ENCODE measurements around the gene HOXC9. TPM values are rescaled to one million over a fixed set of nuclear protein-coding genes. Genes with fewer than 3 reads are reported as not detected.

The HOXC9 gene
- total RNA-seq, 4 donors from 2014 or later = 0.28 to 2.0 (median 0.44) TPM; not detected in 1

GRCh38 chr12:53958128-53958527 is 41.8 kb upstream of the HOXC9 start:
- DNase-seq (ENCODE audit: low spot score) (no peak), ATAC-seq (ENCODE audit: low FRiP score) (no peak)
- no peak for TF ChIP-seq CTCF (IDR thresholded peaks at IDR 0.05)

- no peak for TF ChIP-seq CTCF (IDR thresholded peaks at IDR 0.05)
- DNase-seq (ENCODE audit: low spot score) (no peak), ATAC-seq (ENCODE audit: low FRiP score) (no peak)
These were observed 40.6 kb upstream of the HOXC9 start for GRCh38 chr12:53959314-53959713.

GRCh38 chr12:53960187-53961024 is 39.6 kb upstream of the HOXC9 start:
- no peak for TF ChIP-seq CTCF (IDR thresholded peaks at IDR 0.05)
- DNase-seq (ENCODE audit: low spot score) = no peak
- no peak for ATAC-seq (ENCODE audit: low FRiP score)

- no peak for TF ChIP-seq CTCF (IDR thresholded peaks at IDR 0.05)
- DNase-seq (ENCODE audit: low spot score) (no peak), ATAC-seq (ENCODE audit: low FRiP score) (no peak)
These were observed 38.8 kb upstream of the HOXC9 start for GRCh38 chr12:53961025-53961761.

GRCh38 chr12:53963005-53963404 is 37.0 kb upstream of the HOXC9 start:
- ATAC-seq (ENCODE audit: low FRiP score) (no peak), DNase-seq (ENCODE audit: low spot score) (no peak)
- TF ChIP-seq CTCF (IDR thresholded peaks at IDR 0.05) = no peak

GRCh38 chr12:53963434-53964314 is 36.3 kb upstream of the HOXC9 start:
- no peak for TF ChIP-seq CTCF (IDR thresholded peaks at IDR 0.05)
- no peak for DNase-seq (ENCODE audit: low spot score)
- ATAC-seq (ENCODE audit: low FRiP score) = no peak
